Measurements from ENCODE around the gene ITPKC.
A peak's percentile ranks its signal among the peaks of the same experiment; 100 is the strongest.
"Not testable (repeated sequence)": the region's sequence is repeated elsewhere in the genome, so short reads cannot be mapped to it uniquely, and the experiment has no call there.

The ITPKC gene

DNA sequence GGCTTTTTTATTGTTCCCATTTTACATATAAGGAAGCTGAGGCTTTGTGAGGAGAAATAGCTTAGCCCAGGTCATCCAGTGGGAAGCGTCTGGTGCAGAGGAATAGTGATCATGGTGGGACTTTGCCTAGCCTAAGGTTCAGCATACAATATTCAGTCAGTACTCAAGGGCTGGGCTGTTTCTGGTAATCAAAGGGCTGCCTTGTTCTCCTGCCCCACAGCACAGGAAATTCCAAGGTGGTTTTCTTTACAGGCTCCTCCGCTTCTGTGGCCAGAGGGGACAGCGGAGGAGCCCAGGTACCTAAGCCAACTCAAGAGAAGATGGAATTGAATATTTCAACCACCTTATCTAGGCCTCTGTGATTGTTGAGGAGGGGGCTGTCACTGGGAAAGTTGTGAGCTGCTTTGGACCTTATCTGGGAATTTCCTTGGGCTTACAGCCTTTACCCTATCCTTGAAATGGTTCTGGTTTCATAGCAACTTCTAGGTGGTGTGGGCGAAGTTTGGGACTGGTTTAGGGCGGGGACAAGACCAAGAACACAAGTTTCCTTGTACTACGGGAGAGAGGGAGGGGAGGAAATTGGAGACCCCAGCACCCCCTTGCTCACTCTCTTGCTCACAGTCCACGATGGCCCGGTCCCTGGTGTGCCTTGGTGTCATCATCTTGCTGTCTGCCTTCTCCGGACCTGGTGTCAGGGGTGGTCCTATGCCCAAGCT is 58.2 kb downstream of the ITPKC start, which contains the start of gene MIA:
Gene MIA, plus strand, starts transcription at position 606 of the 716 bp plus-strand sequence. Its CDS starts 22 bp downstream, at position 628.
- no peak for DNase-seq

DNA sequence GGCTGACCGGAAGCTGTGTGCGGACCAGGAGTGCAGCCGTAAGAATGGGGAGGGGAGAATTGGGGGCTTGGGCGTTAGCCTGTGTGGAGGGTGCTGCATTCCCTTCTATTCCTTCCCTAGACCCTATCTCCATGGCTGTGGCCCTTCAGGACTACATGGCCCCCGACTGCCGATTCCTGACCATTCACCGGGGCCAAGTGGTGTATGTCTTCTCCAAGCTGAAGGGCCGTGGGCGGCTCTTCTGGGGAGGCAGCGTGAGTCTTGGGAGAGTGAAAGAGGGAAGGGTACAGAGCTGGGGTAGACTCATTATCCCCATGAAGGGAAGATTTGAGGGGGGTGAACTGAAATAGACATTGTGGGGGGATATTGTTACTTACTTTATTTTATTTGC is 58.7 kb downstream of the ITPKC start:
- no peak for DNase-seq

DNA sequence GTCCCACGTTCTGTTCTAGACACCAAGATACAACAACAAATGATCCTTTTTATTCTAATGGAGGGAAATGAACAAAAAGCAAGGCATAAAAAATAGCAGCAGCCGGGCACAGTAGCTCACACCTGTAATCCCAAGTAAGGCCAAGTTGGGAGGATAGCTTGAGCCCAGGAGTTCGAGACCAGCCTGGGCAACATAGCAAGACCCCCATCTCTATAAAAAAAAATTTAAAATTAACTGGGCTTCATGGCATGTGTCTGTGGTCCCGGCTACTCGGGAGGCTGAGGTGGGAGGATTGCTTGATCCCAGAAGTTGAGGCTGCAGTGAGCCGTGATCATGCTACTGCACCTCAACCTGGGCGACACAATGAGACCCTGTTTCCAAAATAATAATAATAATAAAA is 59.5 kb downstream of the ITPKC start:
- no peak for DNase-seq

DNA sequence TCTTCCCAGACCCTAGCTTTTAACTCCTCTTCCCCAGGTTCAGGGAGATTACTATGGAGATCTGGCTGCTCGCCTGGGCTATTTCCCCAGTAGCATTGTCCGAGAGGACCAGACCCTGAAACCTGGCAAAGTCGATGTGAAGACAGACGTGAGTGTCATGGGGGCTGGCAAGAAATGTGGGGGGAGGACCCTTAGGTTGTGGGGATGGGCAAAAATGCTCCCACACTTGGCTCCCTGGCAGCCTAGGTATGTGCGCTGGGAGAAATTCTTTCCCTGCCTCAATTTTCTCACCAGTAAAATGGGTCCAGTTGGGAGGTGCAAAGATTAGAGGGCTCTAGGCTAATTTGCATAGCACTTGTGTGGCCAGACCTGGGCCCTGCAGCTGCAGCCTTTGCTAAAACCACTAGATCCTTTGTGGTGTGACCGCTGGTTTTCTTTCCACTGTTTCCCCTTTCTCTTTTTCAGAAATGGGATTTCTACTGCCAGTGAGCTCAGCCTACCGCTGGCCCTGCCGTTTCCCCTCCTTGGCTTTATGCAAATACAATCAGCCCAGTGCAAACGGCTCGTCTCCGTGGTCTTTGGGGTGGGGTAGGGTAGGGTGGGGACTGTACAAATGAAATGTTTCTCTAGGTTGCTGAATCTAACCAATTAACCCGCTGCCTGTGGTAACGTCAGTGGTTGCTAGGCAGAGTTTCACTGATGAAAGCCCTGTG is 60.2 kb downstream of the ITPKC start:
- DNase-seq, result peak; percentile 92

DNA sequence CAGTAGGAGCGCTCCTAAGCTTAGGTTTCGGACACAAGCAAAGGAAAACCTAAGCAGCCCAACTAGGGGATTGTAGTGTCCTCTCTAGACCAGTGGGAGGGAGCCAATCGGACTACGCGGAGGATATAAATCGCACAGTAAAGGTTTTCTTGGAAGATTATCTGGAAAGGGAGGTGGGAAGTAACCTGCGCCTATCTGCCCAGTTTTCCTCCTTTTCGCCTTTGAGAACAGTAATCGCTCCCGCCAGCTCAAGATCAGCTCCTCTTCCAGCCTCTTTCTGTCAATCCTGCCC is 60.7 kb downstream of the ITPKC start:
- no peak for DNase-seq

DNA sequence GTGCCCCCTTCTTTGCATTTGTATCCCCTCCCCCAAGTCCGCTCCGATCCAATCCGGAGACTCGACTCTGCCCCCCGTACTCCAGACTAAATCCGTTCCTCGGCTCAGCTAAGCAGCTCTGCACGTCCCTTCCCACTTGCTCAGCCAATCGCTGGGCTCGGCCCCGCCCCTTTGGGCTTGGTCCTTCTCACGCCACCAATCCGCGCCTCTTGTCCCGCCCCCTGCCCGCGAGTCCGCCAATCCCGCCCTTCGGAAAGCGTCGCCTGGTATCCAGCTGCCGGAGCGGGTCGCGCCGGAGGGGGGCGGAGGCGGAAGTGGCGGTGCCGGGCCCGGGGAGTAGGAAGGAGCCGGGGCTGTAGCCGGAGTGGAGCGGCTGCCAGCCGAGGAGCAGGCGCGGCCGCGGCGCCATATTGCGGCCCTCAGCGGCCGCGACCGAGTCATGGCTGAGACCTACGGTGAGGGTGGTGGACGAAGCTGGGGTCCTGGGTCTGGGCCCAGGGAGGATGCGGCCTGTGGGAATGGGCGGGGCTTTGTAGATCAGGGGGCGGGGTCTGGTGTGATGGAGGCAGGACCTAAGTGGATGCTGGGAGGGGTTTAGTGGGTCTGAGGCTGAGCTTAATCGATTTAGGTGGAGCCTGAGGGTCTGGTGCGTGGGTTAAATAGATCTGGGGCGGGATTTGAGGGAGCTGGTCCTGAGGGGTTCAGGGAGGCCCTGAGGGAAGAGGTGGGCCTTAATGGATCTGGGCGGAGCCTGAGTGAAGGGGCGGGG is 61.2 kb downstream of the ITPKC start, which contains the start of gene RAB4B:
Gene RAB4B, plus strand, starts transcription at position 311 of the 769 bp plus-strand sequence. Its CDS starts 129 bp downstream, at position 440.
- DNase-seq, result peak; percentile 99

DNA sequence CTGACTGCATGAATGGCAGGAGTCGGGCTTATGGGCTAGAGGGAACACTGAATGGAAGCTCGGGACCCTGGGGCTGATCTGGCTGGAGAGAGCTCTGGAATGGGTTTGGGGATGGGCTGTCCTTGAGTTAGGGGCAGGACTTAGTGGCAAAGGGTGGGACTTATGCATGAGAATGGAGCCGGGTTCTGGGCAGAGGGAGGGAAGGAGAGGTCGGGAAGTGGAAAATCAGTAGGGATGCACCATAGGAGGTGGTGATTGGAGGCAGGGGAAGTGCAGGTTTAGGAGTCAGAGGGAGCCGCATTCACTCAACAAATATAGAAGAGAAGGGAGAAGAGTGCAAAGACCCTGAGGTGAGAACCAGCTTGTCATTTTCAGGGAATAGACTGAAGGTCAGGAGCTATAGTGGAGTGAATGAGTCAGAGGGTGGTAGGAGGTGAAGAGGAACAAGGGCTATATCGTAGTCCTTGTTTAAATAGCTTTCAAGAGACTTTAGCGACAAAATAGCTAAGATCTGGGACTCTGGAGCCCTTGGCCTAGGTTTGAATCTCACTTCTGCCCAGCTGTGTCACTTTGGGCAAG is 61.9 kb downstream of the ITPKC start:
- no peak for DNase-seq

DNA sequence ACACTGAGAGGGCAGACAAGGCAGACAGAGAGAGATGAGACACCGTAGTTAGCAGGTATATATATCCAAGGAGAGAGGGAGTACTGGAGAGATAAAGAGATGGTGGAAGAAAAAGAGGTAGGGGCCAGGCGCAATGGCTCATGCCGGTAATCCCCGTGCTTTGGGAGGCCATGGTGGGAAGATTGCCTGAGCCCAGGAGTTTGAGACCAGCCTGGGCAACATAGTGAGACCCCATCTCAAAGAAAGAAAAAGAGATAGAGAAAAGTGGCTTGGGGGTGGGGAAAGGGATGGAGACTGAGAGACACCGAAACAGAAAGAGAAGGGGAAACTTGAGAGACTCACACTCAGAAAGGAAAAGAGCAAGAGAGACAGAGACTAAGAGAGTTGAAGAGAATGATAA is 63.7 kb downstream of the ITPKC start:
- DNase-seq, result no peak

DNA sequence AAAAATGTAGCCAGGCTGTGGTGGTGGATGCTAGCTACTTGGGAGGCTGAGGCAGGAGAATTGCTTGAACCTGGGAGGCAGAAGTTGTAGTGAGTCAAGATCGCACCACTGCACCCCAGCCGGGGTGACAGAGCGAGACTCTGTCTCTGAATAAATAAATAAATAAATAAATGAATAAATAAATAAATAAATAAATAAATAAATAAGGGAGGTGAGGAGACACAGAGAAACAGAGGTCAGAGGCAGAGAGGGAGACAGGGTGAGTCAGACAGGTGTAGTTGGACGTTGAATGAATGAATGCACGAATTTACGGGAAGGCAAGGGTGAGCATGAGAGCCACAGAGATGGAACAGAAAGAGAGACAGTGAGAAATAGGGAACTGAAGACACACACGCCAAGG is 64.2 kb downstream of the ITPKC start:
- DNase-seq, result no peak

DNA sequence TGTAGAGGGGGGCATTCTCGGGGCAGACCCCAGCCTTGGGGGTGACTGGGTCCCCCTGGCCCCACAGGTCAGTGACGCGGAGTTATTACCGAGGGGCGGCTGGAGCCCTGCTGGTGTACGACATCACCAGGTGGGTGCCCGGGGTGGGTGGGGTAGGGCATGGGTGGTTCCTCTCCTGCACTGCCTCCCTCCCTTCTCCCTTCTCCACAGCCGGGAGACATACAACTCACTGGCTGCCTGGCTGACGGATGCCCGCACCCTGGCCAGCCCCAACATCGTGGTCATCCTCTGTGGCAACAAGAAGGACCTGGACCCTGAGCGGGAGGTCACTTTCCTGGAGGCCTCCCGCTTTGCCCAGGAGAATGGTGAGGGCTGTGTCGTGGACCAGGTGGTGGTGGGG is 66.8 kb downstream of the ITPKC start:
- DNase-seq, result no peak

DNA sequence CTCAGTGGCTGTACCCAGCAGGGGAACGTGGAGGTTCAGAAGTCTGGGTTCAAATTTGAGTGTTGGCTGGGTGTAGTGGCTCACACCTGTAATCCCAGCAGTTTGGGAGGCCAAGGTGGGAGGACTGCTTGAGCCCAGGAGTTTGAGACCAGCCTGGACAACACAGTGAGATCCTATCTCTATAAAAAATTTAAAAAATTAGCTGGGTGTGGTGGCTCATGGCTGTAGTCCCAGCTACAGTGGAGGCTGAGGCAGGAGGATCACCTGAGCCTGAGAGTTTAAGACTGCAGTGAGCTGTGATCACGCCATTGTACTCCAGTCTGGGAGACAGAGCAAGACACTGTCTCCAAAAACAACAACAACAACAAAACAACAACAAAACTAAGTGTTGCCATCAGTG is 67.2 kb downstream of the ITPKC start:
- not testable (repeated sequence) for DNase-seq

DNA sequence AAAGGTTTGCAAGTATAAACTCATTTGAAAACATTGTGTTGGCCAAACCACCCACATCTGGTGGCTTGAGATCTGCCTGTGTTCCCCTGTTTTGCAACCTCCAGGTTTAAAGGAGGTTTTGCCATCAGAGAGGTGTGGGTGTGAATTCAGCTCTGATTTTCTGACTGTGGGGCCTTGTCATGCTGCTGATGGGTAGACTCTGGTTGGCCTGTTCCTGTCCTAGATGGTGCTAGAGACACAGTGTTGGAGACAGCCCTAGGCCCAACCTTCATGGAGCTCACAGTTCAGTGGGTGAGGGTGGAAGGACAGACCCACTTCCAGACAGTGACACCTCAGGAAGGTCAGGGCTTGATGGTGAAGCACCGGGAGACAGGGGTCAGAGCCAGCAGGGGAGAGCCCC is 68.6 kb downstream of the ITPKC start:
- DNase-seq, result no peak

DNA sequence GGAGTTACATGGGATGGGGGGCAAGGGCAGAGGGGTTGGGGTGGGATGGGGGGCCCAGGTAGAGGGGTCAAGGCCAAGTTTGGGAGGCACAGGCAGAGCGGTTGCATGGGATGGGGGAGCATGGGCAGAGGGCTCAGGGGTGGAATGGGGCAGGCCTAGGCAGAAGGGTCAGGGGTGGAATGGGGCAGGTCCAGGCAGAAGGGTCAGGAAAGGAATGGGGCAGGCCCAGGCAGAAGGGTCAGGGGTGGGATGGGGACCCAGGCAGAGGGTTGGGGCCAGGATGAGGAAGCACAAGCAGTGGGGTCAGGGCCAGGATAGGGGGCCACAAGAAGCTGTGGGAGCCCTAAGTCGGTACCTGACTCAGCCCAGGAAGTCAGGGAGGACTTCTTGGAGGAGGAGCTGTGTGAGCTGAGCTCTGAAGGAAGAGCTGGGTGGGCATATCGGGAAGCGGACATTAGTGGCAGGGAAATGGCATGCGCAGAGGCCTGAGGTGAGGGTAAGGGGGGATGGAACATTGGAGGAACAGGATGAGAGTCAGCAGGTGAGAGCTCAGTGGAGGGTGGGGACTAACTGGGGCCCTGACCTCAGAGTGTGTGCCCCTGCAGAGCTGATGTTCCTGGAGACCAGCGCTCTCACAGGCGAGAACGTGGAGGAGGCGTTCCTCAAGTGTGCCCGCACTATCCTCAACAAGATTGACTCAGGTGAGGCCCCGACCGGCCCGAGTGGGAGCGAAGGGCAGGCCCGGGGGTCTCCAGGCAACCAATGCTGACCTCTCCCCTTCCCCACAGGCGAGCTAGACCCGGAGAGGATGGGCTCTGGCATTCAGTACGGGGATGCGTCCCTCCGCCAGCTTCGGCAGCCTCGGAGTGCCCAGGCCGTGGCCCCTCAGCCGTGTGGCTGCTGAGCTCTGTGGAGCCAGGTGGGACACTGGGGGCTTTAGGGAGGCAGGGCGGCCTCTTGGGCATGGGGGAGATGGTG is 69.4 kb downstream of the ITPKC start:
- no peak for DNase-seq

Data from NCI-H187 treated with DMSO at 0.1 percent for 48 hours (cell line).